ENCODE results near the gene PPL. TPM values are rescaled to one million over a fixed set of nuclear protein-coding genes. Genes with fewer than 3 reads are reported as not detected.

Gene PPL
- total RNA-seq, 1 experiment from 2014 or later: 56.4 TPM

GRCh38 chr16:4918781-4919251, 18.1 kb downstream of the PPL start:
- peak; percentile 71 for ATAC-seq
- Histone ChIP-seq H3K27me3 (ENCODE audit: insufficient read depth, low read length) (no peaks in the 10 kb centered on the region), H3K4me2 (ENCODE audit: low read length) (peak overlapping the region; percentile 90), H2AFZ (ENCODE audit: low read depth, low read length, poor library complexity, severe bottlenecking) (no peak overlapping the region), H3K36me3 (ENCODE audit: control insufficient read depth in 1 of 2, insufficient read depth in 2 of 2, low read length in 2 of 2) (no peaks in the 10 kb centered on the region), H3K27ac (ENCODE audit: low read depth, low read length) (peak overlapping the region; percentile 56), H4K20me1 (ENCODE audit: insufficient read depth) (no peaks in the 10 kb centered on the region), H3K9ac (ENCODE audit: low read length) (peak overlapping the region; percentile 57), H3K4me1 (ENCODE audit: control insufficient read depth in 1 of 2, insufficient read depth in 2 of 2, low read length in 2 of 2) (peaks cover 50 to 59% of the 10 kb centered on the region in 2 experiments), H3K4me3 (replicated peaks in 1 of 2; ENCODE audit: low read depth in 1 of 2, low read length in 2 of 2) (peak overlapping the region; percentile 6 to 51; a peak in 3 of 4 replicates), H3K9me3 (ENCODE audit: control insufficient read depth in 1 of 2, insufficient read depth in 1 of 2, low read depth in 1 of 2, low read length in 2 of 2) (no peaks in the 10 kb centered on the region), H3K79me2 (ENCODE audit: insufficient read depth, low read length) (no peaks in the 10 kb centered on the region), H3K9me2 (ENCODE audit: insufficient read depth) (no peaks in the 10 kb centered on the region)
- RAD21 ChIA-PET (ENCODE audit: low non-redundant PET in 1 of 2, low total read pairs in 2 of 2, uncharacterized antibody in 2 of 2, unreplicated experiment in 2 of 2): no interaction called here
- no TSS peak for BruUV-seq (replicated peaks)
- POLR2A ChIA-PET: no interaction called here
- intact Hi-C loops (cut with micrococcal nuclease): no loop called here
- CTCF ChIA-PET: no interaction called here
- no peak for TF ChIP-seq EZH2 (IDR thresholded peaks at IDR 0.05)
- TF ChIP-seq TCF7L2 (IDR thresholded peaks at IDR 0.05; ENCODE audit: borderline replicate concordance, extremely low read depth, insufficient read depth, insufficient read length): peak; percentile 19
- no peak for TF ChIP-seq POLR2AphosphoS5 (IDR thresholded peaks at IDR 0.05; ENCODE audit: low read depth, low read length)
- peak; percentile 41; the same call in 1 of the 2 replicates for TF ChIP-seq SIN3A (IDR thresholded peaks at IDR 0.05; ENCODE audit: low read depth)
- TF ChIP-seq SP1 (IDR thresholded peaks at IDR 0.05; ENCODE audit: low read depth): peak; percentile 82
- TF ChIP-seq ELF1 (IDR thresholded peaks at IDR 0.05; ENCODE audit: borderline replicate concordance, low read depth): no peak
- peak; percentile 32 for TF ChIP-seq YY1 (IDR thresholded peaks at IDR 0.05; ENCODE audit: extremely low read depth, insufficient replicate concordance, low read depth, low read length)
- peak; percentile 36; the same call in 1 of the 2 replicates for TF ChIP-seq FOSL1 (IDR thresholded peaks at IDR 0.05; ENCODE audit: low read depth)
- peak; percentile 42 for TF ChIP-seq JUND (IDR thresholded peaks at IDR 0.05)
- 0 out of 2 replicates have a peak, but pooled peaks have one; percentile 29 for TF ChIP-seq RAD21 (IDR thresholded peaks at IDR 0.05; ENCODE audit: low read depth)
- TF ChIP-seq SRF (IDR thresholded peaks at IDR 0.05; ENCODE audit: low read depth): 0 out of 2 replicates have a peak, but pooled peaks have one; percentile 17
- TF ChIP-seq CBX3 (IDR thresholded peaks at IDR 0.05; ENCODE audit: low read depth): peak; percentile 91
- TF ChIP-seq, protein P1, sequence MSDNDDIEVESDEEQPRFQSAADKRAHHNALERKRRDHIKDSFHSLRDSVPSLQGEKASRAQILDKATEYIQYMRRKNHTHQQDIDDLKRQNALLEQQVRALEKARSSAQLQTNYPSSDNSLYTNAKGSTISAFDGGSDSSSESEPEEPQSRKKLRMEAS (IDR thresholded peaks at IDR 0.05): peak; percentile 91
- no peak for DNase-seq (ENCODE audit: low read depth, low spot score)
